Right lobe of liver (tissue), 6 donors: ENCODE results near the gene VPS8. TPM values are rescaled to one million over a fixed set of nuclear protein-coding genes. Genes with fewer than 3 reads are reported as not detected.

Experiments used
- ATAC-seq, 4 donors: fragments of 200-7000 bp; cut with Tn5 transposase; one replicate each; pipeline ENCODE4 v1.9.1; 2020; ENCODE audit warnings: mild to moderate bottlenecking in 4 of 4, moderate library complexity in 4 of 4
- DNase-seq, 3 donors: peaks; one replicate each; pipeline ENCODE4 v3.0.0-alpha.2; 2020
- H3K27ac ChIP-seq, 3 donors: fragments of 200-600 bp; one replicate each; pipeline ENCODE4 v1.8.0; 2022
- H3K27me3 ChIP-seq, 2 donors: fragments of 200-600 bp; one replicate each; pipeline ENCODE4 v1.8.0; 2022
- H3K36me3 ChIP-seq, 4 donors: fragments of 200-600 bp; sonication (generic) in 1 of 4; one replicate each; pipeline versions ENCODE4 v1.5.1 to v1.8.0; 2017 to 2022; ENCODE audit warnings: control low read depth in 1 of 4
- H3K4me1 ChIP-seq, 4 donors: fragments of 200-600 bp; sonication (generic) in 1 of 4; one replicate each; pipeline versions ENCODE4 v1.5.1 to v1.8.0; 2017 to 2022; ENCODE audit warnings: control low read depth in 1 of 4
- H3K4me3 ChIP-seq, 3 donors: fragments of 200-600 bp; one replicate each; pipeline ENCODE4 v1.8.0; 2022
- H3K9me3 ChIP-seq, 4 donors: fragments of 200-600 bp; sonication (generic) in 1 of 4; one replicate each; pipeline versions ENCODE4 v1.5.1 to v1.8.0; 2017 to 2022; ENCODE audit warnings: control low read depth in 1 of 4
- POLR2A ChIP-seq: fragments of 450-650 bp; IDR thresholded peaks from one replicate; pipeline ENCODE4 v1.6.1; 2017; ENCODE audit warnings: antibody characterized with exemption, mild to moderate bottlenecking
- WGBS: methylation state at CpG from one replicate; pipeline ENCODE4 v1.1.6; 2018; ENCODE audit warnings: low coverage, low lambda C conversion rate; ENCODE audit not compliant: insufficient coverage; ENCODE audit errors: missing lambda C conversion rate; 5-methylcytosine and 5-hydroxymethylcytosine counted together
- intact Hi-C, 2 donors: fragments of 100-400 bp; cut with DNase I; formaldehyde crosslinking; loops; one replicate each; pipeline versions ENCODE4 v1.11.2 to v1.14.1; 2022
- total RNA-seq, 6 experiments: library from RNA; depleted of rRNA in 2 of 6; stranded (reverse); fragments of >200 nt in 2 of 6; fragmentation: NEBNext Ultra II Directional in 3 of 6; extraction: Animal tissue kit (Norgen Biotek cat#: 25700) in 3 of 6; gene quantifications; one replicate each; pipeline versions ENCODE4 v1.1.0 to v1.2.4, GENCODE V29; 2016 to 2023
- TF ChIP-seq, protein P1 (sequence below), 4 donors: fragments of 200-600 bp in 3 of 4; fragments of 450-650 bp in 1 of 4; IDR thresholded peaks; one replicate each; pipeline versions ENCODE4 v1.5.1 to v1.8.0; 2016 to 2022; ENCODE audit warnings: antibody characterized with exemption in 4 of 4, mild to moderate bottlenecking in 2 of 4
- donor health status: DM: no; HTN: yes; CAD: no.
- donor health status: DM: no; HTN: no; CAD: no.
- donor health status: DM: no; HTN: no; CAD: no.
- donor health status: DM: no; HTN: yes; CAD: no.
- donor health status: DM: no; HTN: yes; CAD: no.

Gene VPS8
- total RNA-seq, 6 experiments from 2014 or later, result 20.4 to 24.5 (median 21.3) TPM

DNA sequence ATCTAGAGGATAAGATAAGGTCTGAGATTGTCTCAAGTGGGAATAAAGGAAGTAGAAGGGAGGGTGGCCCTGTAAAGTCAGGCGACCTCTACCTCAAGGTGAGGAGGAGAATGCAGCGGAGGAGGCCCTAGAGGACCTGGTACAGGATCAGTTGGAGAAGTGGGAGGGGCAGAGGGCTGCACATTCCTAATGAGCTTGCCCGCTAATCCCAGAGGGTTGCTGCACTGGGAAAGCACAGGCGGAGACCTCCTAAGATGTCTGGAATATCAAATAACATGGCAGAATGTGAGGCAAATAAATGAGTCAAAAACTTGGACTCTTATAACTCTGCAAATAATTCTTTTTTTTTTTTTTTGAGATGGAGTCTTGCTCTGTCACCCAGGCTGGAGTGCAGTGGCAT is 30.2 kb upstream of the VPS8 start:
- Histone ChIP-seq H3K4me3 (no peak overlapping the region), H3K9me3 (no peaks in the 10 kb centered on the region), H3K36me3 (no peaks in the 10 kb centered on the region), H3K27ac (no peak overlapping the region), H3K27me3 (no peaks in the 10 kb centered on the region), H3K4me1 (peaks cover 0 to 3% (median 0%) of the 10 kb centered on the region in 4 donors)
- 79% methylated on average over 3 of the region's 4 CpGs for WGBS
- peak in 1 of 3 donors; percentile 21 for DNase-seq
- TF ChIP-seq, protein P1, sequence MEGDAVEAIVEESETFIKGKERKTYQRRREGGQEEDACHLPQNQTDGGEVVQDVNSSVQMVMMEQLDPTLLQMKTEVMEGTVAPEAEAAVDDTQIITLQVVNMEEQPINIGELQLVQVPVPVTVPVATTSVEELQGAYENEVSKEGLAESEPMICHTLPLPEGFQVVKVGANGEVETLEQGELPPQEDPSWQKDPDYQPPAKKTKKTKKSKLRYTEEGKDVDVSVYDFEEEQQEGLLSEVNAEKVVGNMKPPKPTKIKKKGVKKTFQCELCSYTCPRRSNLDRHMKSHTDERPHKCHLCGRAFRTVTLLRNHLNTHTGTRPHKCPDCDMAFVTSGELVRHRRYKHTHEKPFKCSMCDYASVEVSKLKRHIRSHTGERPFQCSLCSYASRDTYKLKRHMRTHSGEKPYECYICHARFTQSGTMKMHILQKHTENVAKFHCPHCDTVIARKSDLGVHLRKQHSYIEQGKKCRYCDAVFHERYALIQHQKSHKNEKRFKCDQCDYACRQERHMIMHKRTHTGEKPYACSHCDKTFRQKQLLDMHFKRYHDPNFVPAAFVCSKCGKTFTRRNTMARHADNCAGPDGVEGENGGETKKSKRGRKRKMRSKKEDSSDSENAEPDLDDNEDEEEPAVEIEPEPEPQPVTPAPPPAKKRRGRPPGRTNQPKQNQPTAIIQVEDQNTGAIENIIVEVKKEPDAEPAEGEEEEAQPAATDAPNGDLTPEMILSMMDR (IDR thresholded peaks at IDR 0.05), result no peak
- TF ChIP-seq POLR2A, result no peak
- no peak for ATAC-seq
- intact Hi-C loops, result no loop called here

DNA sequence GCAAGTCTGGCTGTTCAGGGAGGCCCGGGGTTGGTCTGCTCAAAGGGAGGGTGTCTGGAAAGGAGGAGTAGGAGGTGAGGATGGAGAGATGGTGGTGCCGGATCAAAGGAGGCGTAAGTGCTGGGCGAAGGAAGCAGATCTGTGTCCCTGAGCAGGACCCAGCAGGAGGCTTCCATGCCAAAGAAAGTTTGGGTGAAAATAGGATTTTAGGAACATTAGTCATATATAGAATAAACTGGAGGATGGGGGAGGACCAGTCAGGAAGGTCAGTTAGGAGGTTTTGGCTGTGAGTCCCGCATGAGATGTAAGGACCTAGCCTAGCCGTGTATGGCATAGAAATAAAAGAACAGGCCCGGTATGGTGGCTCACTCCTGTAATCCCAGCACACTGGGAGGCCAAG is 28.6 kb upstream of the VPS8 start:
- no peaks in the 10 kb centered on the region for H3K27me3 ChIP-seq
- 95% methylated on average over 7 of the region's 7 CpGs for WGBS
- DNase-seq (no peak), ATAC-seq (no peak)
- no peaks in the 10 kb centered on the region for H3K9me3 ChIP-seq
- intact Hi-C loops, result no loop called here
- H3K4me3 ChIP-seq, result no peak overlapping the region
- no peaks in the 10 kb centered on the region for H3K36me3 ChIP-seq
- H3K4me1 ChIP-seq, result no peaks in the 10 kb centered on the region
- TF ChIP-seq, protein P1 (IDR thresholded peaks at IDR 0.05), result no peak
- no peak for TF ChIP-seq POLR2A
- H3K27ac ChIP-seq, result no peak overlapping the region

DNA sequence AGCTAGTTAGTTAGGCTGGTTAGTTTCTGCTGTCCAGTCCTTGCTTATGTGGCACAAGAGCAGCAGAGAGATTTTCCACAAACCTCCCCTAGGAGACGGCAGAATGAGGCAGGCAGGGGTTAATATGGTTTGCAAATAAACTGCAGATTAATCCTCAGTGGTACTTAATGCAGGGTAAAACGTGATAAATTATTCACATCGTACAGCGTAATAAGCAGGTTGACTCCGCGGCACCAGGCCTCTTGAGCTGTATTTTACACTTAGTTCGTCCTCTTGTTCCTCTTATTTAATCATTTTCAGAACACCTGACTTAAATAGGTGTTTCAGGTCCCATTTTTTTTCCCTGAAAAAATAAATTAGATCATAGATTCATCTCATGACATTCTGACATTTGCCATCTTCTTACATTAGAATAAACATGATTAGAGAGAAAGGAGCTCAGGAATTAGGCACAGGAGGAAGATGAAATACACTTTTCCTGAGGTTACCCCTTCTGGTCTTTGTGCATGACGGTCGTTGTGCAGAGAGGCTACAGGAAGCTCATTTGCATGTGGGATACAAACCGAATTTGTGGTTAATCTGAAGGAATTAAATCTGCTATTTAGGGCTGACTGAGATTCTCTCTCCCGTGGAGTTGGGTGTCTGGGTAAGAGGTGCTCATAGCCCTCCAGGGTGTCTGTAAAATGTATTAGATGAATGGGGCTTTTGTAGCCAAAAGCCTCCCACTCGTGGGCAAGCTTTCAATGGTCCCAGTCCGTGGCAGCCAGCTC is 27.1 kb upstream of the VPS8 start:
- TF ChIP-seq, protein P1 (IDR thresholded peaks at IDR 0.05), result no peak
- no peak for TF ChIP-seq POLR2A
- peak in 1 of 3 donors; percentile 3 for DNase-seq
- Histone ChIP-seq H3K9me3 (no peaks in the 10 kb centered on the region), H3K4me3 (no peak overlapping the region), H3K27ac (no peak overlapping the region), H3K27me3 (no peaks in the 10 kb centered on the region), H3K36me3 (no peaks in the 10 kb centered on the region), H3K4me1 (no peaks in the 10 kb centered on the region)
- intact Hi-C loops, result no loop called here
- 50% methylated on average over 13 of the region's 13 CpGs for WGBS
- no peak for ATAC-seq

DNA sequence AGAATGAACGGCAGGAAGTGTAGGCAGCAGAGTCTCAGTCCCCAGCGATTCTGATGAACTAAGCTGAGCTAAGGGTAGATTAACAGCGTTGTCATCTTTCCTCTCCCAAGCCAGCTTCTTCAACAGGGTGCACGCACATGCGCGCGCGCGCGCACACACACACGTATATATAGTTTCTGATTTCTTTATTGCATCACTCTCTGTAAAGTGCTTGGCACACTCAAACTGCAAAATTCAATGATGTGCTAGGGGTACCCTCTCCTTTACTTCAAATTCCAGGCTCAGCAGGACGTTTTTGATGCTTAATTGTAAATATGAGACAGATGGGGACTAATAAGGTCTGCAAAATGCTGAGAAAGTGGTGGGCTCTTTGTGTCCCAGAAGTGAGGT is 26.1 kb upstream of the VPS8 start:
- DNase-seq, result no peak
- TF ChIP-seq, protein P1 (IDR thresholded peaks at IDR 0.05), result no peak
- TF ChIP-seq POLR2A, result no peak
- no peaks in the 10 kb centered on the region for H3K4me1 ChIP-seq
- H3K27ac ChIP-seq, result no peak overlapping the region
- intact Hi-C loops, result no loop called here
- 71% methylated on average over 12 of the region's 12 CpGs for WGBS
- no peak for ATAC-seq
- no peaks in the 10 kb centered on the region for H3K36me3 ChIP-seq
- no peaks in the 10 kb centered on the region for H3K9me3 ChIP-seq
- H3K27me3 ChIP-seq, result no peaks in the 10 kb centered on the region
- no peak overlapping the region for H3K4me3 ChIP-seq
